GM19372 (cell line): Measurements from ENCODE around the gene ORM1.

Experiments used
- ATAC-seq: cut with Tn5 transposase; IDR thresholded peaks from one replicate; pipeline ENCODE4 v1.9.1; 2021; ENCODE audit warnings: mild to moderate bottlenecking, low read depth, moderate library complexity; ENCODE audit not compliant: unreplicated experiment

Gene ORM1

GRCh38 chr9:114375386-114376175, 52.7 kb downstream of the ORM1 start:
- ATAC-seq, result no peak
